Sigmoid colon (tissue), 7 donors: ENCODE data around the gene SUSD4. TPM values are rescaled to one million over a fixed set of nuclear protein-coding genes. Genes with fewer than 3 reads are reported as not detected.

Experiments
- DNase-seq: peaks from one replicate; pipeline ENCODE4 v3.0.0-alpha.2; 2019
- H3K27ac ChIP-seq, 4 donors: fragments of 200-600 bp; sonication (generic); one replicate each; pipeline ENCODE4 v1.5.1; 2016 to 2019; ENCODE audit warnings: mild to moderate bottlenecking in 1 of 4
- H3K27me3 ChIP-seq, 3 donors: fragments of 200-600 bp; sonication (generic); one replicate each; pipeline ENCODE4 v1.5.1; 2019; ENCODE audit warnings: mild to moderate bottlenecking in 1 of 3
- H3K36me3 ChIP-seq, 4 donors: fragments of 200-600 bp; sonication (generic); one replicate each; pipeline ENCODE4 v1.5.1; 2016 to 2019
- H3K4me1 ChIP-seq, 4 donors: fragments of 200-600 bp; sonication (generic); one replicate each; pipeline ENCODE4 v1.5.1; 2017 to 2019
- H3K4me3 ChIP-seq, 4 donors: fragments of 200-600 bp; sonication (generic); one replicate each; pipeline ENCODE4 v1.5.1; 2017 to 2019; ENCODE audit warnings: mild to moderate bottlenecking in 2 of 4, moderate library complexity in 1 of 4
- H3K9me3 ChIP-seq, 4 donors: fragments of 200-600 bp in 3 of 4; sonication (generic) in 3 of 4; one replicate each; pipeline versions ENCODE4 v1.5.1 to v1.6.1; 2013 to 2019
- EP300 ChIP-seq, 4 donors: sonication (generic); formaldehyde crosslinking; IDR thresholded peaks; one replicate each; pipeline ENCODE4 v1.6.1; 2017; ENCODE audit warnings: antibody characterized with exemption in 4 of 4
- POLR2A ChIP-seq, 2 donors: fragments of 450-650 bp; IDR thresholded peaks; one replicate each; pipeline ENCODE4 v1.6.1; 2016; ENCODE audit warnings: antibody characterized with exemption in 2 of 2, mild to moderate bottlenecking in 2 of 2, moderate library complexity in 2 of 2
- POLR2AphosphoS5 ChIP-seq, 4 donors: sonication (generic); formaldehyde crosslinking; IDR thresholded peaks; one replicate each; pipeline ENCODE4 v1.6.1; 2017; ENCODE audit warnings: antibody characterized with exemption in 4 of 4
- WGBS, 2 donors: extraction: QIAGEN DNeasy Blood & Tissue Kit; methylation state at CpG; one replicate each; pipeline ENCODE4 v1.1.7; 2013; 5-methylcytosine and 5-hydroxymethylcytosine counted together
- intact Hi-C: fragments of 100-400 bp; cut with DNase I; formaldehyde crosslinking; loops from one replicate; pipeline ENCODE4 v1.15.1; 2023
- polyA plus RNA-seq, 3 donors: library from polyadenylated mRNA; stranded (reverse); fragments of 200-250 nt; gene quantifications; one replicate each; pipeline ENCODE4 v1.2.3, GENCODE V29; 2013
- total RNA-seq, 4 donors: library from RNA; depleted of rRNA; stranded (reverse); fragments of >200 nt; gene quantifications; one replicate each; pipeline ENCODE4 v1.1.0, GENCODE V29; 2016
- TF ChIP-seq, protein P1 (sequence below), 4 experiments: fragments of 450-650 bp in 3 of 4; fragments of 200-600 bp in 1 of 4; IDR thresholded peaks; one replicate each; pipeline ENCODE4 v1.5.1; 2016 to 2019; ENCODE audit warnings: antibody characterized with exemption in 4 of 4, mild to moderate bottlenecking in 3 of 4, moderate library complexity in 2 of 4
- donor health status: healthy with polysubstance abuse.
- donor health status: Bipolar disorder and iron deficiency.
- donor health status: healthy.

The SUSD4 gene
- total and polyA plus RNA-seq, 7 donors = 0.57 to 3.9 (median 0.82) TPM; not detected in 1

DNA sequence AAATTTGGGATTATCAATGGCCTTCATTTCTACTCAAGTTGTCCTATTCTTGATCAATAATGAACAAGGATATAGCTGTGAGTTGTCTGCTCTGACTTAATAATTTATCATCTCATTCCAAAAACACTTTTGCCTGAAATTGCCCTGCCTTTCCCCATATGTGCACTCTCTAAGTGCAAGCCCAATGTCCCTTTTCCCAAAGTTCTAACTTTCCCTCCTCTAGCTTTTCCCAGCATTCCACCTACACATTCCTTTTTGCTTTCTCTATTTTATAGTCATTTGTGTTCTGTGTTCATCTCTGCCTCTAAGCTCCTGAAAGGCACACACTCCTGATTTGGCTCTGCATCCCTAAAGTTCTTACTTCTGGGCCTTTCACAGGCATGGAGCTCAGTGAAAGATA is 34.7 kb downstream of the SUSD4 start:
- no peak for DNase-seq
- intact Hi-C loops = no loop called here
- Histone ChIP-seq H3K27me3 (no peaks in the 10 kb centered on the region), H3K36me3 (no peaks in the 10 kb centered on the region), H3K27ac (no peak overlapping the region), H3K9me3 (no peaks in the 10 kb centered on the region), H3K4me1 (peaks cover 0 to 9% (median 5%) of the 10 kb centered on the region in 4 donors), H3K4me3 (no peak overlapping the region)
- TF ChIP-seq, protein P1, sequence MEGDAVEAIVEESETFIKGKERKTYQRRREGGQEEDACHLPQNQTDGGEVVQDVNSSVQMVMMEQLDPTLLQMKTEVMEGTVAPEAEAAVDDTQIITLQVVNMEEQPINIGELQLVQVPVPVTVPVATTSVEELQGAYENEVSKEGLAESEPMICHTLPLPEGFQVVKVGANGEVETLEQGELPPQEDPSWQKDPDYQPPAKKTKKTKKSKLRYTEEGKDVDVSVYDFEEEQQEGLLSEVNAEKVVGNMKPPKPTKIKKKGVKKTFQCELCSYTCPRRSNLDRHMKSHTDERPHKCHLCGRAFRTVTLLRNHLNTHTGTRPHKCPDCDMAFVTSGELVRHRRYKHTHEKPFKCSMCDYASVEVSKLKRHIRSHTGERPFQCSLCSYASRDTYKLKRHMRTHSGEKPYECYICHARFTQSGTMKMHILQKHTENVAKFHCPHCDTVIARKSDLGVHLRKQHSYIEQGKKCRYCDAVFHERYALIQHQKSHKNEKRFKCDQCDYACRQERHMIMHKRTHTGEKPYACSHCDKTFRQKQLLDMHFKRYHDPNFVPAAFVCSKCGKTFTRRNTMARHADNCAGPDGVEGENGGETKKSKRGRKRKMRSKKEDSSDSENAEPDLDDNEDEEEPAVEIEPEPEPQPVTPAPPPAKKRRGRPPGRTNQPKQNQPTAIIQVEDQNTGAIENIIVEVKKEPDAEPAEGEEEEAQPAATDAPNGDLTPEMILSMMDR (IDR thresholded peaks at IDR 0.05) = no peak
- TF ChIP-seq POLR2AphosphoS5 (IDR thresholded peaks at IDR 0.05) = no peak
- no peak for TF ChIP-seq EP300 (IDR thresholded peaks at IDR 0.05)
- no peak for TF ChIP-seq POLR2A (IDR thresholded peaks at IDR 0.05)

DNA sequence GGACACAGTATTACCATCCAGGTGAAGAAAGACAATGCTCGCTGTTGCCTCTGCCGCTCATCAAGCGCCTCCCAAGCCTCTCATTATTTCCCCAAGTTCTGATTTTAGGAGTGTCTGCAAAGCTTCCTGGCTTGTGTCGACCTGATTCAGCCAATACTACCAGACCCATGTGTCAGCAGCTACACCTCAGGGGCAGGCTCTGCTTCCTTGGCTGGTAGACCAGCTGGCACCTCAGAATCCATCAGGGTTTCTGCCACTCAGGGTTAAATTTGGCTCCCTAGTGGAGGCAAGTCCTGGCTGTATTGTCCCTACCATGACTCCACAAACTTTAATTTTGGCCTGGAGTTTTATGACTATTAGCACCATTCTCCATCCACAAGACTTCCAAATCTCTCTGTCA is 35.4 kb downstream of the SUSD4 start:
- intact Hi-C loops = no loop called here
- DNase-seq = no peak
- Histone ChIP-seq H3K9me3 (no peaks in the 10 kb centered on the region), H3K27me3 (no peaks in the 10 kb centered on the region), H3K4me3 (no peak overlapping the region), H3K27ac (no peak overlapping the region), H3K36me3 (no peaks in the 10 kb centered on the region), H3K4me1 (peaks cover 0 to 9% (median 5%) of the 10 kb centered on the region in 4 donors)
- TF ChIP-seq, protein P1 (IDR thresholded peaks at IDR 0.05) = no peak
- TF ChIP-seq POLR2A (IDR thresholded peaks at IDR 0.05) (no peak), POLR2AphosphoS5 (IDR thresholded peaks at IDR 0.05) (no peak), EP300 (IDR thresholded peaks at IDR 0.05) (no peak)
- 84 to 86% methylated on average over 4 of the region's 4 CpGs for WGBS, 2 donors

DNA sequence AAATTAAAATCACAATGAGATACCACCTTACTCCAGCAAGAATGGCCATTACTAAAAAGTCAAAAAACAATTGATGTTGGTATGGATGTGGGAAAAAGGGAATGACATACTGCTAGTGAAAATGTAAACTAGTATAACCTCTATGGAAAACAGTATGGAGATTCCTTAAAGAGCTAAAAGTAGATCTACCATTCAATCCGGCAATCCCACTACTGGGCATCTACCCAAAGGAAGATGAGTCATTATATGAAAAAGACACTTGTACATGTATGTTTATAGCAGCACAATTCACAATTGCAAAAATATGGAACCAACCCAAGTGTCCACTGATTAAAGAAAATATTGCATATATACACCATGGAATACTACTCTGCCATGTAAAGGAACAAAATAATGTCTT is 37.2 kb downstream of the SUSD4 start:
- 73 to 77% methylated on average over 1 of the region's 1 CpG for WGBS, 2 donors
- no peak for DNase-seq
- Histone ChIP-seq H3K36me3 (no peaks in the 10 kb centered on the region), H3K4me3 (no peak overlapping the region), H3K27ac (no peak overlapping the region), H3K4me1 (peaks cover 0 to 5% (median under 1%) of the 10 kb centered on the region in 4 donors), H3K9me3 (no peaks in the 10 kb centered on the region), H3K27me3 (no peaks in the 10 kb centered on the region)
- intact Hi-C loops = no loop called here
- TF ChIP-seq, protein P1 (IDR thresholded peaks at IDR 0.05) = no peak
- TF ChIP-seq EP300 (IDR thresholded peaks at IDR 0.05) = no peak
- TF ChIP-seq POLR2AphosphoS5 (IDR thresholded peaks at IDR 0.05) = no peak
- TF ChIP-seq POLR2A (IDR thresholded peaks at IDR 0.05) = no peak

DNA sequence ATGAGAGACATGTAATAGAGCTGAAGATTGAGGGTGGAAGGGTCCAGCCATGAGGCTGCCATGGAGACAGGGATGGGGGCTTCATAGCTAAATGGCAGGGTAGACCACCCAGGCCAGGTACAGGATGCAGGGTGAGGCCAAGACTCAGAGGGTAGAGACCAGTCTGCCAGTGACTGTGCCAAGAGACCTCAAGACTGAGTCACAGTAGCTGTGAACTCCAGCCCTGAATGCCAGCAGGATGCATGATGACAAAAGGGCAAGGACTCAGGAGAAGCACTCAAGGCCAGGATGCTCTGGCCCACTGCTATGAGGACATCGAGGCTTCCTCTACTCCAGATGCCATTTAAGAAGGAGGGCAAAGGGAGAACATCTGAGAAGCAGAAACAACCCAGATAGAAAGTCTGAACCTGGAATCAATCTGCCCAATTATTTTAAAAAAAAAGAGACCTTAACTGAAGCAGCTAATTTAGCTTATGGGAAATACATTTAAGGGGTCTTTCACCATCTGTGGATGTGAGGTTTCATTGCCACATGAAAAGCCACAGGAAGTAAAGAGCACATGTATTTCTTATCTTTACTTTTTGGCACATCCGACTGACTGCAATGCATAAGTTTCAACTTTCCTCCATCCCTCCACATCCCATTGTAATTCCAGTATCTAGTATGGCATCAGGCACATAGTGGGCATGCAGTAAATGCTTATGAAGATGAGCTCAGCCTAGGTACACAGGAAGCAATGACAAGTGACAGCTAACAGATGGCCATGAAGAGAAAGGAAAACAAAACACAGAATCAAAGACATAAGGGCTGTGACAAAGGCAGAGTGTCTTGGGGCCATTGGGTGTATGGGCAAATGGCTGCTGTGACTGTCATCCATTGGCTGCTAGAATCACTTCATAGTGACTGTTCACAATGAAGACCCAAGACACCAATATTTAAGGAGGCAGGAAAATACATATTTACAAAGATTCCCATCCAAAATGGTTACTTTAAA is 40.2 kb downstream of the SUSD4 start:
- no peak for DNase-seq
- TF ChIP-seq EP300 (IDR thresholded peaks at IDR 0.05) (no peak), POLR2A (IDR thresholded peaks at IDR 0.05) (no peak), POLR2AphosphoS5 (IDR thresholded peaks at IDR 0.05) (no peak)
- TF ChIP-seq, protein P1 (IDR thresholded peaks at IDR 0.05) = no peak
- 39 to 43% methylated on average over 2 of the region's 2 CpGs for WGBS, 2 donors
- H3K4me1 ChIP-seq = no peaks in the 10 kb centered on the region
- intact Hi-C loops = no loop called here
- no peak overlapping the region for H3K4me3 ChIP-seq
- no peaks in the 10 kb centered on the region for H3K9me3 ChIP-seq
- no peak overlapping the region for H3K27ac ChIP-seq
- H3K27me3 ChIP-seq = no peaks in the 10 kb centered on the region
- H3K36me3 ChIP-seq = no peaks in the 10 kb centered on the region
